Neural progenitor cell (in vitro differentiated cells): ENCODE data around the gene ST8SIA4. TPM values are rescaled to one million over a fixed set of nuclear protein-coding genes. Genes with fewer than 3 reads are reported as not detected.
A peak's percentile ranks its signal among the peaks of the same experiment; 100 is the strongest.

Experiments used
- DNase-seq: peaks from one replicate; pipeline ENCODE4 v3.0.0-alpha.2; 2016; ENCODE audit warnings: low spot score
- H2AFZ ChIP-seq: fragments of 200-600 bp; sonication (generic); replicated peaks from 2 replicates; pipeline ENCODE4 v1.6.1; 2016; ENCODE audit warnings: antibody characterized with exemption
- H3F3A ChIP-seq: fragments of 200-600 bp; sonication (generic); 2 replicates; pipeline ENCODE4 v1.6.1; 2016; ENCODE audit warnings: antibody characterized with exemption, low read depth
- H3K27ac ChIP-seq: fragments of 200-600 bp; sonication (generic); 2 replicates; pipeline ENCODE4 v1.5.1; 2016; ENCODE audit warnings: mild to moderate bottlenecking
- H3K27me3 ChIP-seq: fragments of 200-600 bp; sonication (generic); 2 replicates; pipeline ENCODE4 v1.6.1; 2016; ENCODE audit warnings: mild to moderate bottlenecking, moderate library complexity
- H3K36me3 ChIP-seq: fragments of 200-600 bp; sonication (generic); 2 replicates; pipeline ENCODE4 v1.5.1; 2016
- H3K4me1 ChIP-seq: fragments of 200-600 bp; sonication (generic); 2 replicates; pipeline ENCODE4 v1.6.1; 2016; ENCODE audit warnings: mixed run types
- H3K4me2 ChIP-seq: fragments of 200-600 bp; sonication (generic); 2 replicates; pipeline ENCODE4 v1.6.1; 2016
- H3K4me3 ChIP-seq: fragments of 200-600 bp; sonication (generic); 2 replicates; pipeline ENCODE4 v1.5.1; 2016
- H3K79me2 ChIP-seq: fragments of 200-600 bp; sonication (generic); 2 replicates; pipeline ENCODE4 v1.6.1; 2016; ENCODE audit warnings: low read depth
- H3K9ac ChIP-seq: fragments of 200-600 bp; sonication (generic); 2 replicates; pipeline ENCODE4 v1.6.1; 2016
- H3K9me3 ChIP-seq: fragments of 200-600 bp; sonication (generic); 2 replicates; pipeline ENCODE4 v1.5.1; 2016; ENCODE audit warnings: low read depth
- H4K20me1 ChIP-seq: fragments of 200-600 bp; sonication (generic); 2 replicates; pipeline ENCODE4 v1.6.1; 2016; ENCODE audit warnings: low read depth
- H3K27ac Mint-ChIP-seq: 3 replicates; pipeline ENCODE4 v1.8.0; 2021; ENCODE audit warnings: mixed read lengths
- H3K27me3 Mint-ChIP-seq: 2 replicates; pipeline ENCODE4 v1.8.0; 2022; ENCODE audit warnings: low read depth, mild to moderate bottlenecking, inconsistent platforms, moderate library complexity, mixed read lengths; ENCODE audit not compliant: insufficient read depth
- H3K36me3 Mint-ChIP-seq: 3 replicates; pipeline ENCODE4 v1.8.0; 2021; ENCODE audit warnings: mixed read lengths
- H3K4me1 Mint-ChIP-seq: 3 replicates; pipeline ENCODE4 v1.8.0; 2021; ENCODE audit warnings: mixed read lengths
- H3K4me3 Mint-ChIP-seq: 3 replicates; pipeline ENCODE4 v1.8.0; 2021; ENCODE audit warnings: mild to moderate bottlenecking, moderate library complexity, mixed read lengths
- H3K9me3 Mint-ChIP-seq: 3 replicates; pipeline ENCODE4 v1.8.0; 2020; ENCODE audit warnings: mixed read lengths
- CTCF ChIP-seq: fragments of 200-600 bp; sonication (generic); IDR thresholded peaks from 2 replicates; pipeline ENCODE4 v1.5.1; 2017; ENCODE audit warnings: antibody characterized with exemption, mild to moderate bottlenecking
- EZH2 ChIP-seq: fragments of 200-600 bp; sonication (generic); IDR thresholded peaks from 2 replicates; pipeline ENCODE4 v1.6.1; 2017; ENCODE audit warnings: antibody characterized with exemption, mild to moderate bottlenecking, moderate library complexity
- EZH2phosphoT487 ChIP-seq: fragments of 200-600 bp; sonication (generic); IDR thresholded peaks from 2 replicates; pipeline ENCODE4 v1.6.1; 2017; ENCODE audit warnings: antibody characterized with exemption
- total RNA-seq: library from RNA; depleted of rRNA; stranded (reverse); fragments of >200 nt; gene quantifications from 2 replicates; pipeline ENCODE4 v1.2.3, GENCODE V29; 2015; ENCODE audit warnings: low replicate concordance

The ST8SIA4 gene
- total RNA-seq, 1 donor from 2014 or later = 0.84 TPM

DNA sequence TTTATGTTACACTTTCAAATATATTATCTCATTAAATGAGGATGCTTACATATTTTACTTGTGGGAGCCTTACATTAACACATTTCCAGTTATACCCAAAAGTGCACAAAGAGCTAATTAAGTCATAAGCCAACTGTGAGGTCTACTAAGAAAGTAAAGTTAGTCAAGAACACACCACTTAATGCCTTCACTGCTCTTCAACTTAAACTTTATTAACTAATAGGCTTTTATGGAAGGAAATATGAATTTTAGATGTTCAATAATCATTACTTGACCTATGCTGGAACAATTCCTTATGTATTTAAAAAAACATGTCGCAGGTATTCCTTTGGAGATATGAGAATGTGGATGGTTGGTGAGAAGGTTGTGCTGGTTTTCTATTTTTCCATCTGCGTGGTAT, 3.4 kb downstream of the ST8SIA4 start:
- Histone ChIP-seq H3K9ac (no peak overlapping the region), H3K27ac (no peak overlapping the region), H3K9me3 (no peaks in the 10 kb centered on the region), H3K4me3 (no peak overlapping the region), H3K79me2 (no peaks in the 10 kb centered on the region), H3F3A (peaks cover 22% of the 10 kb centered on the region), H3K4me1 (peaks cover 7% of the 10 kb centered on the region), H2AFZ (no peak overlapping the region), H3K36me3 (no peaks in the 10 kb centered on the region), H4K20me1 (no peaks in the 10 kb centered on the region), H3K27me3 (peaks cover 72% of the 10 kb centered on the region), H3K4me2 (peak overlapping the region; percentile 94)
- H3K27ac Mint-ChIP-seq = peak overlapping the region; percentile 42
- no peak for DNase-seq
- H3K36me3 Mint-ChIP-seq = peaks cover 24% of the 10 kb centered on the region
- H3K4me3 Mint-ChIP-seq = peak overlapping the region; percentile 95
- TF ChIP-seq EZH2 (no peak), EZH2phosphoT487 (no peak), CTCF (no peak)
- peaks cover 2% of the 10 kb centered on the region for H3K9me3 Mint-ChIP-seq
- peaks cover 24% of the 10 kb centered on the region for H3K4me1 Mint-ChIP-seq
- peaks cover 3% of the 10 kb centered on the region for H3K27me3 Mint-ChIP-seq

DNA sequence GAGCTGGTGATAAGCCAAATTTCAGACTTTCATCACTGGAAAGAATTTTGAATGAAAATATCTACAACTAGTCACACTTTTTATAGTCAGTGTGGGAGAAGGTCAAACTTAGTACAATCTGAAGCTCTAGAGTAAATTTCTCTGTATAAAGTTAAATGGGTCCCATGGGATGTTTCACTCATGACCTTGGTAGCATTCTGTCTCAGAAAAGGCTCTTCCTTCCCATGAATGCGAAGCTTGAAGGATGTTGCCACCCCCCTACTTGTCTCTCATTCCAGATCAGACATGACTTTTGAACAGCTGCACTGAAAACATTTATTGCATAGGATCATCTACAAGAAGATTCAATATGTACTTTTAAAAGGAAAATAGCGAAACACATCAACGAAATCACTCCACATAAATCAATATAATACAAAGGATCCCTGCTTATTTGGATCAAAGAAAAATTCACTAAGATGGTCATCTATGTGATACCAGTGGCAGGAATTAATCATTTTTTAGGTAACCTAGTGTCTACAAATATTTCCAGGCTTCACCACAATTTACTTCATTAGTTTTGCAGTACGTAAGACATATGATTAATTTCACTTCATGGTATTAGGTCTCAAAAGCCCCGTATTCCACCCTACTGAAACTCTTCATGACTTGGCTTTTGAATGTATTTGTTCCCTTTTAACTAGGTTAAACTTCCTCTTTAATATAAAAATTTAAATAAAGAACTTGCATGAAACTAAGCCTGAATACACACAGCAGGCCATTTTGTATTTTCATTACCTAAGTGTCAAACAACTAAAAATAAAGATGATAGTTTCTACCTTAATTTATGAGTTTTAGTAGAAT, 4.4 kb downstream of the ST8SIA4 start:
- no peak overlapping the region for H3K27ac Mint-ChIP-seq
- no peak for TF ChIP-seq CTCF
- no peak for TF ChIP-seq EZH2
- TF ChIP-seq EZH2phosphoT487 = no peak
- no peak overlapping the region for H3K4me3 ChIP-seq
- H3K4me2 ChIP-seq = no peak overlapping the region
- no peak overlapping the region for H3K9ac ChIP-seq
- H3K9me3 ChIP-seq = no peaks in the 10 kb centered on the region
- H3F3A ChIP-seq = peaks cover 22% of the 10 kb centered on the region
- no peaks in the 10 kb centered on the region for H3K36me3 ChIP-seq
- no peak overlapping the region for H3K4me3 Mint-ChIP-seq
- peaks cover 69% of the 10 kb centered on the region for H3K27me3 ChIP-seq
- no peak overlapping the region for H3K27ac ChIP-seq
- no peak overlapping the region for H2AFZ ChIP-seq
- peaks cover 2% of the 10 kb centered on the region for H3K9me3 Mint-ChIP-seq
- H3K27me3 Mint-ChIP-seq = peaks cover 3% of the 10 kb centered on the region
- peaks cover 15% of the 10 kb centered on the region for H3K4me1 Mint-ChIP-seq
- no peaks in the 10 kb centered on the region for H3K79me2 ChIP-seq
- peaks cover 7% of the 10 kb centered on the region for H3K4me1 ChIP-seq
- no peaks in the 10 kb centered on the region for H4K20me1 ChIP-seq
- DNase-seq = no peak
- peaks cover 30% of the 10 kb centered on the region for H3K36me3 Mint-ChIP-seq

DNA sequence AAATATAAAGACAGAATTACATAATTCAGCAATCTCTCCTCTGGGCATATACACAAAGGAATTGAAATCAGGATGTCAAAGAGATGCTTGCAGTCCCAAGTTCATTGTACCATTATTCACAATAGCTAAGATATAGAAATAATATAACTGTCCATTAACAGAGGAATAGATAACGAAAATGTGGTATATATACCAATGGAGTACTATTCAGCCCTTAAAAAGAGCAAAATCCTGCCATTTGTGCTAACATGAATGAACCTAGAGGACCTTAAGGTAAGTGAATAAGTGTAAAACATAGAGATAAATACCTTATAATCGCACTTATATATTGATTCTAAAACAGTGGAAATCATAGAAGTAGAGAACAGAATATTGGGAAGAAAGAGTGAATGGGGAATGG, 7.0 kb downstream of the ST8SIA4 start:
- Histone ChIP-seq H3K9me3 (no peaks in the 10 kb centered on the region), H3K4me1 (no peaks in the 10 kb centered on the region), H2AFZ (no peak overlapping the region), H3K79me2 (no peaks in the 10 kb centered on the region), H3K4me3 (no peak overlapping the region), H3F3A (peaks cover 9% of the 10 kb centered on the region), H4K20me1 (no peaks in the 10 kb centered on the region), H3K27me3 (peaks cover 42% of the 10 kb centered on the region), H3K4me2 (no peak overlapping the region), H3K27ac (no peak overlapping the region), H3K36me3 (no peaks in the 10 kb centered on the region), H3K9ac (no peak overlapping the region)
- H3K9me3 Mint-ChIP-seq = peaks cover 2% of the 10 kb centered on the region
- DNase-seq = no peak
- no peak overlapping the region for H3K4me3 Mint-ChIP-seq
- peaks cover 4% of the 10 kb centered on the region for H3K27me3 Mint-ChIP-seq
- TF ChIP-seq CTCF (no peak), EZH2phosphoT487 (no peak), EZH2 (no peak)
- H3K4me1 Mint-ChIP-seq = peaks cover 13% of the 10 kb centered on the region
- no peak overlapping the region for H3K27ac Mint-ChIP-seq
- H3K36me3 Mint-ChIP-seq = peaks cover 38% of the 10 kb centered on the region
